A549 treated with AZD9567 at 1 μM for 4 hours (cell line): Measurements from ENCODE around the gene CAMK2N1. TPM values are rescaled to one million over a fixed set of nuclear protein-coding genes. Genes with fewer than 3 reads are reported as not detected.

Experiments used
- total RNA-seq: library from RNA; stranded (reverse); fragments of 200-300 nt; extraction: Qiagen RNA extraction; gene quantifications from 5 replicates; pipeline ENCODE4 v1.2.3, GENCODE V29; 2022; ENCODE audit not compliant: insufficient read depth

The CAMK2N1 gene
- 38.0 to 57.0 TPM (median 51.5 TPM) in 5 replicates for total RNA-seq

DNA sequence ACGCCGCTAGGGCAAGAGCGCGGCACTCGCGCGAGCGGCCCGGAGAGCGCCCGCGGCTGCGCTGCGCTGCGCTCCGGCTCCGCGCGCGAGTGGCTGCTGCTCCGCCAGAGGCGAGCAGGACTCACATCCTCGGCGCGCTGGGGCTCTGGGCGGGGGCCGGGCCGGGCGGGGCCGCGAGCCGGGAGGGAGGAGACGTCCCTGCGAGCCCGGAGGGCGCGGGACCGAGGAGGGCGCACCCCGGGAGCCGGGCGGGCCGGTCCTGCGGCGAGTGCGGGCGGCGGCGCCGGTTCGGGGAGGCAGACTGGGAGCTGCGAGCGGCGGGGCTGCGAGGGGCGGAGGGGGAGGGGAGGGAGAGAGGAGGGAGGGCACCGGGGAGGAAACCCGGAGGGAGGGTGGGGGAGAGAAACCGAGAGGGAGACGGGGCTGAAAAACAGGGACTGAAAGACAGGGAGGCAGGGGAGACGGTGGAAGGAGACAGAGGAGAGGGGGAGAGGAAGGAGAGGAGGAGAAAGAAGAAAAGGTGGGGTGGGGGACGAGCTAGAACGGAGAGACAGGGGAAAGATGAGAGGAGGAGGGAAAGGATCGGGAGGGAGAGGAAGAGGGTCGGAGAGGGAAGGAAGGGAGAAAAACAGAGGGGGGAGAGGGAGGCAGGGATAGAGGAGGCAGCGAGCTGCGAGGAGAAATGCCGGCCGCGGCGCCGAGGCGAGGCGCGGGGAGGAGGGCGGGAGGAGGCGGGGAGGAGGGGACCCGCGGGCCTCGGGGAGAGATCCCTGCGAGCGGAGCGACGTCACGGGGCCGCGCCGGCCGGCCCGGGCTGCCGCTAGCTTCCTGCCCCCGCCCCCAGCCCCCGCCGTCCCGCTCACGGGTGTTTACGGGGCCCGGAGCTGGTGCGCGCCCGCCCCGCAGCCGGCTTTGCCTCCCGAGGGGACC, at the start of gene CAMK2N1:
CAMK2N1 (minus strand) TSS at position 684 of the 930 bp plus-strand sequence. CDS start 831 bp downstream, outside the sequence.

DNA sequence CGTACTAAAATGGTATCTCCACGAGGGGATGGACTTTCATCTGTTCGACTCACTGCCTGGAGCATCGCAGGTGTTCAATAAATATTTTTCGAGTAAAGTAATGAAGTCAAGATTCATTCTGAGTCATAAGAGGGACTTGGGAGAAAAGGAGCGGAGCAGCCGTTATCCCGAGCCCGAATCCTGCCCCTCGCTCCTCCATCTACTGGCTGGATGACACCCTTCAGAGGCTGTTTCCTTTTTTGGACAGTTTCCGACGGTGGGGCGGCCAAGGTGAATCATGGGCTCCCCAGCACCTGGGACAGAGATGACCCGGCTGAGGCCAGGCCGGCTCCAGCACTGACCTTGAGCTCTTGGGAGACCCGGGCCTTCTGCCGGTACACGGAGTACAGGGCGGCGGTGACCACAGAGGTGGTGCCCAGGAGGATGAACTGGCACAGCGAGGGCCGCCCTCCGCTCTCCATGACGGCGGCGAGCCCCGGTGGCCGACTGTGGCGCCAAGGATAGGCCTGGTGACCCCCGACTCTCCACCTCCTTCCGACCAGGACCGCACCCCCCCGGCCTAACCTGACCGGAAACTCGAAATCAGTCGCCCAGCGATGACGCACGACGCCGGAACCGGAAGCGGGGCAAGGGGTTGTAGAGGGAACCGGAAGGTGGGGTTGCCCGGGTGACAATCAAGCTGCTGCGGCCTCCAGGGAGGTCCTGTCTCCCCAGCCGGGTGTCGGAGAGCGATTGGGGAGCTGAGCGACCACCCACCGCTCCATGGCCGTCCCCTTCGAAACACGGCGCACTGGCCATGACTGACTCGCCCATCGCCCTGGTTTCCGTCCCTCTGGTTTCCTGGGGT, 21.8 kb upstream of the CAMK2N1 start, which contains the start of gene MUL1:
MUL1 (minus strand) TSS at position 588 of the 847 bp plus-strand sequence; CDS start at position 461, 127 bp downstream.

Other genes starting within 250 kb of the CAMK2N1 start
- not detected in 5 replicates for gene VWA5B1, start 195.3 kb downstream of the CAMK2N1 start, total RNA-seq
- gene MUL1, start 21.9 kb upstream of the CAMK2N1 start, total RNA-seq: 36.7 to 45.3 TPM (median 44.1 TPM) in 5 replicates
- 2.3 to 4.9 TPM (median 3.7 TPM) in 5 replicates for gene FAM43B, start 66.4 kb upstream of the CAMK2N1 start, total RNA-seq
- 30.8 to 42.7 TPM (median 31.5 TPM) in 5 replicates for gene CDA, start 102.9 kb upstream of the CAMK2N1 start, total RNA-seq
- 29.8 to 34.3 TPM (median 33.5 TPM) in 5 replicates for gene PINK1, start 147.2 kb upstream of the CAMK2N1 start, total RNA-seq
- 155 to 210 TPM (median 208 TPM) in 5 replicates for gene DDOST, start 175.2 kb upstream of the CAMK2N1 start, total RNA-seq
- 1.3 to 1.8 TPM (median 1.5 TPM) in 4 of 5 replicates, not detected in the other for gene KIF17, start 231.8 kb upstream of the CAMK2N1 start, total RNA-seq
- 11.4 to 16.7 TPM (median 14.2 TPM) in 5 replicates for gene SH2D5, start 246.5 kb upstream of the CAMK2N1 start, total RNA-seq